Subcutaneous adipose tissue (tissue), 4 donors: ENCODE data around the gene C4orf51. TPM values are rescaled to one million over a fixed set of nuclear protein-coding genes. Genes with fewer than 3 reads are reported as not detected.

ENCODE experiments used
- CTCF ChIP-seq: fragments of 450-650 bp; IDR thresholded peaks from one replicate; pipeline ENCODE4 v1.5.1; 2016; ENCODE audit warnings: low read depth, mild to moderate bottlenecking, control low read depth, antibody characterized with exemption, moderate library complexity
- total RNA-seq, 4 donors: library from RNA; depleted of rRNA; stranded (reverse); fragments of >200 nt; gene quantifications; one replicate each; pipeline ENCODE4 v1.1.0, GENCODE V29; 2016

C4orf51 gene
- total RNA-seq, 4 donors from 2014 or later, result not detected

GRCh38 chr4:145723336-145723735, 43.4 kb downstream of the C4orf51 start:
- no peak for TF ChIP-seq CTCF

DNA sequence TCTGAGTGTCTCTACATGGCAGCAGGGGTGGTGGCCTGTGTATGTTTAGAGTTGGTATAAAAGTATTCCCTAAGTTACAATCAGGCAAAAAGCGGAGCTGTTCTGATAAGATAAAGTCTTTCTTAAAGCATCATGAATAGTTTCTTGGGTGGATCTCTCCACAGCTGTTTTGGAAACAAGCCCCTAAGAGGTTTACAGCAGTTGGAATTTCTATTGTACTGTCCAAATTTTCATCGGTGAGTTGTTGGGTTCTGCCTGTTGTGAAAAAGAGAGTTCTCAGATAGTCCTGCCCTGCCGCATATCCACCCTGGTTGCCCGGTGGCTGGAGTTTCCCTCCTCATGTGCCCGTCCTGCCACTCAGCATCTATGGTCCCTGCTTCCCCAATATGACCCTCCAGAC, 50.1 kb downstream of the C4orf51 start:
- TF ChIP-seq CTCF, result no peak

GRCh38 chr4:145731028-145731427, 51.1 kb downstream of the C4orf51 start:
- TF ChIP-seq CTCF, result no peak

GRCh38 chr4:145732001-145732815, 52.3 kb downstream of the C4orf51 start:
- no peak for TF ChIP-seq CTCF

DNA sequence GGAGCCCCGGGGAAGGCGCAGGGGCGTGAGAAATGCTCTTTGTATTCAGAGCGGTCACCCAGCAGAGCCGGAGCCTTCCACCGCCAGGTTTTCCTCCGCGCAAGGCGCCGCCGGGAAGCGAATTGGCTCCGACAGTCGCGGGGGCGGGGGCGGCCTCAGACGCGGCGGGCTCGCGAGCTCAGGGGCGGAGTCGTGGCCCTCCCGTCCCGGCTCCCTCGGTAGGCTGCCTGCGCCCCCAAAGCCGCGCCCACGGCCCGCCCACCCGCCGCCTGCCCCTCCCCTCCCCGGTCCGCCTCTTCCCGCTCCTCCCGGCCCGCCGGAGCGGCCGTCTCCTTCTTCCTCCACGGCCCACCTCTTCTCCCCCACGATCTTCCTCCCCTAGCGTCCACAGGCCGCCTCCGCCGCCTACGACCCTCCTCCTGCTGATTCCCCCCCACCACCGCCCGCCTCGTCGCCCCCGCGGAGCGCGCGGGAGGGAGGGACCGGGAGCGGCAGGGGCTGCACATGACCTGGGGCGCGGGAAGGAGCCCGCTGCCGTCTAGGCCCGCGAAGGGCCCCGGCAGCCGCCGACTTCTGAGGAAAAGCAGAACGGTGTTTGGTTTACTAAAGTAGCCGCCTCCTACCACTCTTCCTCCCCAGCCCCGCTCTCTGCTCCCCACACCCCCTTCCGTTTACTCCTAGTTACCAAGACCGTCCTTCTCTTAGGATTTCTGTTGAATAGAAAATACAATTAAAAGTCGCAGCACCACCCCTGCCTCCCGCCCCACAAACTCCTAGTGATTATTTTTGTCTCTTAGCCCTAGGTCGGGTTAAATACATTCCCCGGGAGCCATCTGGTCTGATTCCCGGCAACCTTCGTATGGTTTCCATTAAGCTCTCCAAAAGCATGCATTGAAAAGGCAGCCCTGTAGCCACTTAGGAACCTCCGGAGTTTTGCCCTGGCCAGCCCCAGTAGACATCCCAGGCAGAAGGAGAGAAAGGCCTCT, 53.2 kb downstream of the C4orf51 start:
- TF ChIP-seq CTCF, result no peak

DNA sequence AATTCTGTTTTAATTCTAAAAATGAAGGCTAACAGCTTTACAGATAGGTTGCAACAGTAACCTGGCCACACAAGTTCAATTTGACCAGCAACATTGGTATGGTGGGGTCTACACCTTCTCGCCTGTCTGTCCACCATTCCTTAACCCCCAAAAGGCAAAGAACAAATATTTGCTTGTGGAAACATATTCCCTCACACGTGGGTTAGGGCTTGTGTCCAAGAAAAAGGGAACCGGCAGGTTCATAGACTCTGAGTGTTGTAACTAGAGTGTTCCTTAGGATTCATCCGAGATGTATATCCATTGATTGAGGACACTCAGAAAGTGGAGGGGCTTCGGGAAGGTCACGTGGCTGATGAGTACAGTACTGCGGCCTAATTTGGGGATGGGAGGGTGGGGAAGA, 54.1 kb downstream of the C4orf51 start:
- no peak for TF ChIP-seq CTCF
